ENCODE measurements around the gene MAGI1.

The MAGI1 gene

DNA sequence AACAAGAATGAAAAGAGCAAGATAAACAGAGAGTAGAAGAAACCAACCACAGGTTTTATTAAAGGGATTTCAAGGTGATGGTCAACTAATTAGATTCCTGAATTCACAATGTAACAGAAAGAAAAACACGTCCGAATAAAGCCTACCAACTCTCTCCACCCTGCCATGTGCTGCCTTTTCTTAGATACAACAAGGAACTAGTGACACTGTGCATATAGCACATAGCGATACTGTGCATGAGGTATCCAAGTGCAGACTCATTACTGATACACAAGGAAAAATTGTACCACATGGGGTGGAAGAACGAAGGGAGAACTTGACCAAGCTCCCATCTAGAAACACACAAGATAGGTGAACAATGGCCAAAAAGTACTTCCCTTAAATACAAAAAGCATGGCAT is 154.6 kb downstream of the MAGI1 start:
- H2AFZ ChIP-seq (ENCODE audit: low read depth, low read length): no peak overlapping the region
- no peak overlapping the region for H3K14ac ChIP-seq (ENCODE audit: low read length in 2 of 2)
- H2BK15ac ChIP-seq (ENCODE audit: low read depth, poor library complexity, severe bottlenecking): no peak overlapping the region
- no peaks in the 10 kb centered on the region for H3K4me1 ChIP-seq (ENCODE audit: control insufficient read depth, insufficient read depth, low read depth, low read length)
- H2BK12ac ChIP-seq (ENCODE audit: low read length in 2 of 2): peak overlapping the region in 1 of 2 experiments; percentile 23
- no peak overlapping the region for H2BK5ac ChIP-seq (ENCODE audit: low read depth, low read length, poor library complexity, severe bottlenecking)
- H3K79me1 ChIP-seq (replicated peaks; ENCODE audit: low read length, poor library complexity, severe bottlenecking): peaks cover 29% of the 10 kb centered on the region
- peak overlapping the region; percentile 53 for H3K9ac ChIP-seq (ENCODE audit: low read length)
- H4K8ac ChIP-seq (ENCODE audit: low read length): no peak overlapping the region
- H3K27ac ChIP-seq (ENCODE audit: low read length, poor library complexity, severe bottlenecking): no peak overlapping the region
- no peak overlapping the region for H3K4me3 ChIP-seq (ENCODE audit: insufficient read depth in 1 of 2, low read depth in 1 of 2, low read length in 2 of 2)
- no peak for DNase-seq
- H3K4me2 ChIP-seq (ENCODE audit: low read length, poor library complexity, severe bottlenecking): no peak overlapping the region
- no peaks in the 10 kb centered on the region for H3K36me3 ChIP-seq (ENCODE audit: control insufficient read depth in 1 of 2, insufficient read depth in 2 of 2, low read depth in 1 of 2, low read length in 2 of 2)
- no peaks in the 10 kb centered on the region for H3K9me3 ChIP-seq (ENCODE audit: control insufficient read depth, low read length)
- H3K18ac ChIP-seq (ENCODE audit: low read depth in 1 of 2, low read length in 2 of 2): peak overlapping the region in 1 of 2 experiments; percentile 43
- no peak overlapping the region for H3K4ac ChIP-seq (ENCODE audit: low read depth in 1 of 2, low read length in 2 of 2)
- no peak overlapping the region for H3K23ac ChIP-seq (ENCODE audit: low read length in 2 of 2)
- no peak overlapping the region for H2BK120ac ChIP-seq (ENCODE audit: low read depth, low read length)
- WGBS: 80% methylated on average over 4 of the region's 4 CpGs
- H2AK5ac ChIP-seq (ENCODE audit: low read length, severe bottlenecking): no peak overlapping the region
- H3K27me3 ChIP-seq (ENCODE audit: control insufficient read depth in 1 of 2, insufficient read depth in 1 of 2, low read length in 2 of 2): no peaks in the 10 kb centered on the region
- H4K91ac ChIP-seq (ENCODE audit: low read length): no peak overlapping the region

DNA sequence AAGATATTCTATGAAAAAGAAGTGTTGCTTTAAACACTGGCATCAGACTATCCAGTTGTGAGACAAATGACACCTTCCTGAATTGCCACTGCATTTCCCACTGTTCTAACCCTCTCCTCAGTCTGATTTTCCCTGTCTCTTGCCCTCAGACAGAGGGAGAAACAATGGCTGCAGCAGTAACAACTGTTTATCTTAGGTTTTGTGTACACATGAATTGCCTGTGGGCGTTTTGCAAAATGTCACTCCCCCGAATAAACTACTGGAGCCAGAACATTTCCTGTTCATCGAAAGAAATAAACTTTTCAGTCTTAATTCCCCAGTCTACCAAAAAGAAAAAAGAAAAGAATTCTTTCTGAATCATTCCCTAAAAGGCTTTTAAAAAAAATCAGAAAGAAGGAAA is 155.1 kb downstream of the MAGI1 start:
- H3K36me3 ChIP-seq (ENCODE audit: control insufficient read depth in 1 of 2, insufficient read depth in 2 of 2, low read depth in 1 of 2, low read length in 2 of 2): no peaks in the 10 kb centered on the region
- DNase-seq: peak; percentile 20
- no peak overlapping the region for H2BK15ac ChIP-seq (ENCODE audit: low read depth, poor library complexity, severe bottlenecking)
- no peak overlapping the region for H2BK120ac ChIP-seq (ENCODE audit: low read depth, low read length)
- H2BK12ac ChIP-seq (ENCODE audit: low read length in 2 of 2): no peak overlapping the region
- H3K4me2 ChIP-seq (ENCODE audit: low read length, poor library complexity, severe bottlenecking): no peak overlapping the region
- H3K18ac ChIP-seq (ENCODE audit: low read depth in 1 of 2, low read length in 2 of 2): no peak overlapping the region
- no peaks in the 10 kb centered on the region for H3K27me3 ChIP-seq (ENCODE audit: control insufficient read depth in 1 of 2, insufficient read depth in 1 of 2, low read length in 2 of 2)
- H3K9me3 ChIP-seq (ENCODE audit: control insufficient read depth, low read length): no peaks in the 10 kb centered on the region
- no peak overlapping the region for H3K14ac ChIP-seq (ENCODE audit: low read length in 2 of 2)
- no peak overlapping the region for H3K4me3 ChIP-seq (ENCODE audit: insufficient read depth in 1 of 2, low read depth in 1 of 2, low read length in 2 of 2)
- H2BK5ac ChIP-seq (ENCODE audit: low read depth, low read length, poor library complexity, severe bottlenecking): no peak overlapping the region
- peaks cover 2% of the 10 kb centered on the region for H3K4me1 ChIP-seq (ENCODE audit: control insufficient read depth, insufficient read depth, low read depth, low read length)
- no peak overlapping the region for H4K8ac ChIP-seq (ENCODE audit: low read length)
- no peak overlapping the region for H2AFZ ChIP-seq (ENCODE audit: low read depth, low read length)
- 6% methylated on average over 2 of the region's 3 CpGs for WGBS
- no peak overlapping the region for H4K91ac ChIP-seq (ENCODE audit: low read length)
- no peak overlapping the region for H3K23ac ChIP-seq (ENCODE audit: low read length in 2 of 2)
- H3K27ac ChIP-seq (ENCODE audit: low read length, poor library complexity, severe bottlenecking): no peak overlapping the region
- peaks cover 33% of the 10 kb centered on the region for H3K79me1 ChIP-seq (replicated peaks; ENCODE audit: low read length, poor library complexity, severe bottlenecking)
- H3K9ac ChIP-seq (ENCODE audit: low read length): peak overlapping the region; percentile 53
- no peak overlapping the region for H2AK5ac ChIP-seq (ENCODE audit: low read length, severe bottlenecking)
- H3K4ac ChIP-seq (ENCODE audit: low read depth in 1 of 2, low read length in 2 of 2): no peak overlapping the region

DNA sequence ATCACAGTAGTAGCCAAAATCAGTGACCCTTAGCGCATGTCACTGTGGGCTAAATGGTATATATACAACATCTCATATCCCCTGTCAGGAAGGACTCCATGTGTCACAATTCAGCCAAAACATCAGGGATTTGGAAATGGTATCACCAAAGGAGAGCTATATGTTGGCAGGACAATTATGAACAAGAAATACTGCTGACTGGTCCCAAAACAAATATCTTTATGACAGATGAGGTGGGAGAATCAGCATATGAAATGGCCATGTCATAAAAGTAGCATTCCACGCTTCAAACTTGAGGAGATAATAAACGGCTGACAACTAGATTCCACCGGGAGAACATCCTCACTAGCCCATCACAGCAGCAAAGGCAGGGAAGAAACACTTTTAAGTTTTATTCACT is 158.4 kb downstream of the MAGI1 start:
- no peaks in the 10 kb centered on the region for H3K36me3 ChIP-seq (ENCODE audit: control insufficient read depth in 1 of 2, insufficient read depth in 2 of 2, low read depth in 1 of 2, low read length in 2 of 2)
- H2BK12ac ChIP-seq (ENCODE audit: low read length in 2 of 2): no peak overlapping the region
- no peak overlapping the region for H2AFZ ChIP-seq (ENCODE audit: low read depth, low read length)
- H4K8ac ChIP-seq (ENCODE audit: low read length): no peak overlapping the region
- no peak overlapping the region for H3K18ac ChIP-seq (ENCODE audit: low read depth in 1 of 2, low read length in 2 of 2)
- no peak overlapping the region for H3K14ac ChIP-seq (ENCODE audit: low read length in 2 of 2)
- no peaks in the 10 kb centered on the region for H3K9me3 ChIP-seq (ENCODE audit: control insufficient read depth, low read length)
- H2AK5ac ChIP-seq (ENCODE audit: low read length, severe bottlenecking): no peak overlapping the region
- no peak overlapping the region for H3K4me3 ChIP-seq (ENCODE audit: insufficient read depth in 1 of 2, low read depth in 1 of 2, low read length in 2 of 2)
- peak overlapping the region; percentile 80 for H4K91ac ChIP-seq (ENCODE audit: low read length)
- H3K4me1 ChIP-seq (ENCODE audit: control insufficient read depth, insufficient read depth, low read depth, low read length): peaks cover 3% of the 10 kb centered on the region
- H3K9ac ChIP-seq (ENCODE audit: low read length): no peak overlapping the region
- H3K4ac ChIP-seq (ENCODE audit: low read depth in 1 of 2, low read length in 2 of 2): no peak overlapping the region
- H3K27me3 ChIP-seq (ENCODE audit: control insufficient read depth in 1 of 2, insufficient read depth in 1 of 2, low read length in 2 of 2): no peaks in the 10 kb centered on the region
- H3K27ac ChIP-seq (ENCODE audit: low read length, poor library complexity, severe bottlenecking): no peak overlapping the region
- H2BK120ac ChIP-seq (ENCODE audit: low read depth, low read length): no peak overlapping the region
- 81% methylated on average over 4 of the region's 4 CpGs for WGBS
- no peak overlapping the region for H2BK15ac ChIP-seq (ENCODE audit: low read depth, poor library complexity, severe bottlenecking)
- no peak overlapping the region for H3K23ac ChIP-seq (ENCODE audit: low read length in 2 of 2)
- peaks cover 32% of the 10 kb centered on the region for H3K79me1 ChIP-seq (replicated peaks; ENCODE audit: low read length, poor library complexity, severe bottlenecking)
- no peak for DNase-seq
- no peak overlapping the region for H3K4me2 ChIP-seq (ENCODE audit: low read length, poor library complexity, severe bottlenecking)
- H2BK5ac ChIP-seq (ENCODE audit: low read depth, low read length, poor library complexity, severe bottlenecking): no peak overlapping the region

DNA sequence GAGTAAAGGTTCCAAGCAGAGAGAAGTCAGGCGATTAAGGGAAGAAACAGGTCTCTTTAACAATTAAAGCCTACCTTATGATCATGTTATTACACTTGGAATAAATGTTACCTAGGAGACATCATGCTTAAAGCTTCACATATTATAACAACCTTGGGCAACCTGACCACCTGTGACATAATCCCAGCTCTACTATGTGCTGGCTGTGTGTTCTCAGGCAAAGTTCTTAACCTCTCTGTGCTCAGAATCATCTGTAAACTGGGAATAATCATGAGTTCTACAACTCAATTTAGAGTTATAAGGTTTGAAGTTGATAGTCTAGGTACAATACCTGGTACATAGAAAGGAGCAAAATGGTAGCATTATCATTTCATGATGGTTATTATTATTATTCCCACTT is 159.3 kb downstream of the MAGI1 start:
- Histone ChIP-seq H2AK5ac (ENCODE audit: low read length, severe bottlenecking) (no peak overlapping the region), H2AFZ (ENCODE audit: low read depth, low read length) (no peak overlapping the region), H3K18ac (ENCODE audit: low read depth in 1 of 2, low read length in 2 of 2) (no peak overlapping the region), H3K4me1 (ENCODE audit: control insufficient read depth, insufficient read depth, low read depth, low read length) (peaks cover 3% of the 10 kb centered on the region), H3K23ac (ENCODE audit: low read length in 2 of 2) (no peak overlapping the region), H3K27me3 (ENCODE audit: control insufficient read depth in 1 of 2, insufficient read depth in 1 of 2, low read length in 2 of 2) (no peaks in the 10 kb centered on the region), H3K9ac (ENCODE audit: low read length) (no peak overlapping the region), H3K9me3 (ENCODE audit: control insufficient read depth, low read length) (no peaks in the 10 kb centered on the region), H4K8ac (ENCODE audit: low read length) (no peak overlapping the region), H2BK15ac (ENCODE audit: low read depth, poor library complexity, severe bottlenecking) (no peak overlapping the region), H2BK5ac (ENCODE audit: low read depth, low read length, poor library complexity, severe bottlenecking) (no peak overlapping the region), H3K4me2 (ENCODE audit: low read length, poor library complexity, severe bottlenecking) (no peak overlapping the region), H2BK120ac (ENCODE audit: low read depth, low read length) (no peak overlapping the region), H3K36me3 (ENCODE audit: control insufficient read depth in 1 of 2, insufficient read depth in 2 of 2, low read depth in 1 of 2, low read length in 2 of 2) (no peaks in the 10 kb centered on the region), H3K4ac (ENCODE audit: low read depth in 1 of 2, low read length in 2 of 2) (no peak overlapping the region), H4K91ac (ENCODE audit: low read length) (no peak overlapping the region), H3K27ac (ENCODE audit: low read length, poor library complexity, severe bottlenecking) (no peak overlapping the region), H3K4me3 (ENCODE audit: insufficient read depth in 1 of 2, low read depth in 1 of 2, low read length in 2 of 2) (no peak overlapping the region), H2BK12ac (ENCODE audit: low read length in 2 of 2) (no peak overlapping the region), H3K14ac (ENCODE audit: low read length in 2 of 2) (no peak overlapping the region), H3K79me1 (replicated peaks; ENCODE audit: low read length, poor library complexity, severe bottlenecking) (peaks cover 30% of the 10 kb centered on the region)
- no peak for DNase-seq
- no CpG with 5 or more reads among the region's 1 CpG for WGBS
